ENCODE data around the gene TDRD3. TPM values are rescaled to one million over a fixed set of nuclear protein-coding genes. Genes with fewer than 3 reads are reported as not detected.

Gene TDRD3
- total and polyA plus RNA-seq, 2 donors (not counting 1 experiment from before 2014, with no cell fraction given), result 5.6 to 23.7 TPM

DNA sequence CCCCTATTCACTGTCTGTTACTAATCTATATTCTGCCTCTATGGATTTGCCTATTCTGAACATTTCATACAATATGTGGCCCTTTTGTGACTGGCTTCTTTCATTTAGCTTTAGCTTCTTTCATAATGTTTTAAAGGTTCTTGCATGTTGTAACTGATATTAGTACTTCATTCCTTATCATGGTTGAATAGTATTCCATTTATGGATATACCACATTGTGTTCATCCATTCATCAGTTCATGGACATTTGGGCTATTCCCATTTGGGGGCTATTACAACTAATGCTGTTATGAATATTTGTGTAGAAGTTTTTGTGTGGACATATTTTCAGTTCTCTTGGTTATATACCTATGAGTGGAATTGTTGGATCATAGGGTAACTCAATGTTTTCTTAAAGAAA, 44.4 kb upstream of the TDRD3 start:
- no peak overlapping the region for H3K27ac Mint-ChIP-seq
- H3K27me3 Mint-ChIP-seq, result peaks cover 34% of the 10 kb centered on the region
- CTCF ChIA-PET, result no interaction called here

GRCh38 chr13:60355056-60355455, 42.0 kb upstream of the TDRD3 start:
- Histone ChIP-seq H3K36me3 (replicated peaks in 1 of 2; ENCODE audit: control extremely low read depth in 1 of 2, control insufficient read depth in 1 of 2, extremely low read depth in 1 of 2, insufficient read depth in 2 of 2, low read length in 1 of 2) (no peaks in the 10 kb centered on the region), H3K27ac (ENCODE audit: low read length in 2 of 2) (no peak overlapping the region), H3K79me2 (ENCODE audit: control insufficient read depth, insufficient read depth, low read length) (no peaks in the 10 kb centered on the region), H4K20me1 (ENCODE audit: control insufficient read depth, insufficient read depth, low read length, poor library complexity, severe bottlenecking) (no peaks in the 10 kb centered on the region), H3K4me1 (ENCODE audit: control insufficient read depth in 2 of 2, insufficient read depth in 2 of 2, low read length in 2 of 2) (no peaks in the 10 kb centered on the region), H3K27me3 (replicated peaks in 1 of 4; ENCODE audit: control extremely low read depth in 1 of 4, control insufficient read depth in 3 of 4, insufficient read depth in 4 of 4, low read length in 3 of 4) (peaks cover 0 to 6% (median under 1%) of the 10 kb centered on the region in 4 experiments), H3K9ac (ENCODE audit: low read length) (no peak overlapping the region), H3K9me3 (ENCODE audit: control extremely low read depth in 1 of 3, control insufficient read depth in 2 of 3, insufficient read depth in 1 of 3, low read length in 2 of 3) (no peaks in the 10 kb centered on the region), H3K4me2 (replicated peaks; ENCODE audit: low read depth, low read length, poor library complexity, severe bottlenecking) (no peak overlapping the region), H3K4me3 (ENCODE audit: control extremely low read depth in 1 of 5, extremely low read depth in 1 of 5, insufficient read depth in 1 of 5, low read depth in 2 of 5, low read length in 4 of 5) (no peak overlapping the region), H2AFZ (ENCODE audit: insufficient read depth, low read depth, low read length, poor library complexity, severe bottlenecking) (no peak overlapping the region)
- ATAC-seq (ENCODE audit: low read depth) (no peak), DNase-seq (no peak)
- H3K9me3 Mint-ChIP-seq (ENCODE audit: insufficient read depth), result no peaks in the 10 kb centered on the region
- H3K4me1 Mint-ChIP-seq, result no peaks in the 10 kb centered on the region
- TF ChIP-seq EZH2 (IDR thresholded peaks at IDR 0.05; ENCODE audit: borderline replicate concordance, insufficient read depth, low read depth, low read length, poor library complexity, severe bottlenecking), result no peak
- no peak for TF ChIP-seq CTCF (IDR thresholded peaks at IDR 0.05)
- H3K27ac Mint-ChIP-seq, result no peak overlapping the region
- intact Hi-C loops (cut with micrococcal nuclease), result no loop called here
- ChIA-PET CTCF (no interaction called here), POLR2A (no interaction called here)
- peaks cover 16% of the 10 kb centered on the region for H3K27me3 Mint-ChIP-seq
- no peak overlapping the region for H3K4me3 Mint-ChIP-seq

More for the DNA sequence above, 44.4 kb upstream of the TDRD3 start:
- no peaks in the 10 kb centered on the region for H3K36me3 ChIP-seq (replicated peaks in 1 of 2; ENCODE audit: control extremely low read depth in 1 of 2, control insufficient read depth in 1 of 2, extremely low read depth in 1 of 2, insufficient read depth in 2 of 2, low read length in 1 of 2)
- H3K9me3 Mint-ChIP-seq (ENCODE audit: insufficient read depth), result no peaks in the 10 kb centered on the region
- no peak overlapping the region for H3K9ac ChIP-seq (ENCODE audit: low read length)
- H3K4me3 Mint-ChIP-seq, result no peak overlapping the region
- no peaks in the 10 kb centered on the region for H3K79me2 ChIP-seq (ENCODE audit: control insufficient read depth, insufficient read depth, low read length)
- H3K4me2 ChIP-seq (replicated peaks; ENCODE audit: low read depth, low read length, poor library complexity, severe bottlenecking), result no peak overlapping the region
- TF ChIP-seq EZH2 (IDR thresholded peaks at IDR 0.05; ENCODE audit: borderline replicate concordance, insufficient read depth, low read depth, low read length, poor library complexity, severe bottlenecking) (no peak), CTCF (IDR thresholded peaks at IDR 0.05) (no peak)
- ATAC-seq (ENCODE audit: low read depth) (no peak), DNase-seq (no peak)
- H3K4me3 ChIP-seq (ENCODE audit: control extremely low read depth in 1 of 5, extremely low read depth in 1 of 5, insufficient read depth in 1 of 5, low read depth in 2 of 5, low read length in 4 of 5), result no peak overlapping the region
- peaks cover 0 to 9% (median 3%) of the 10 kb centered on the region in 4 experiments for H3K27me3 ChIP-seq (replicated peaks in 1 of 4; ENCODE audit: control extremely low read depth in 1 of 4, control insufficient read depth in 3 of 4, insufficient read depth in 4 of 4, low read length in 3 of 4)
- no peaks in the 10 kb centered on the region for H4K20me1 ChIP-seq (ENCODE audit: control insufficient read depth, insufficient read depth, low read length, poor library complexity, severe bottlenecking)
- POLR2A ChIA-PET, result no interaction called here
- H3K27ac ChIP-seq (ENCODE audit: low read length in 2 of 2), result no peak overlapping the region
- no peak overlapping the region for H2AFZ ChIP-seq (ENCODE audit: insufficient read depth, low read depth, low read length, poor library complexity, severe bottlenecking)
- H3K4me1 Mint-ChIP-seq, result no peaks in the 10 kb centered on the region
- H3K9me3 ChIP-seq (ENCODE audit: control extremely low read depth in 1 of 3, control insufficient read depth in 2 of 3, insufficient read depth in 1 of 3, low read length in 2 of 3), result no peaks in the 10 kb centered on the region
- intact Hi-C loops (cut with micrococcal nuclease), result no loop called here
- H3K4me1 ChIP-seq (ENCODE audit: control insufficient read depth in 2 of 2, insufficient read depth in 2 of 2, low read length in 2 of 2), result no peaks in the 10 kb centered on the region

Measured in B cell (primary cell).